Measurements from ENCODE around the gene ASB15.

ASB15 gene

DNA sequence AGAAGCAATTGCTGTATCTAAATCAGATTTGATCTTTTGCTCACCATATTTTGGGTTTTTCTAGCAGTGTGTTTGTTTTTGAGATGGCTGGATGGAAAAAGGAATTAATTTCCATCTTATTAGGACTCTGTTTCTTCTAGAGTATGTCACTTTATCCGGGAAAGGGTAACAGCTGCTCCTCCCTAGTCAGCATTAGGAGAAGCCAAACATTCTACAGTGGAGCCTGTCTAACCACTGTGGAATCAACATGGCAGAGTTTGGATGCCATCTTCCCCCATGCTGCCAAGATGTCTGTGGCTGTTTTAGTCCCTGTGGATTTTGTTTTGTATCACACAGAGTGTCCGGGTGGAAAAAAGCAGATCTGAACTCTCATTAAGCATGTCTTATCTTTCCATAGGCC, 38.0 kb downstream of the ASB15 start:
- no peak for DNase-seq

DNA sequence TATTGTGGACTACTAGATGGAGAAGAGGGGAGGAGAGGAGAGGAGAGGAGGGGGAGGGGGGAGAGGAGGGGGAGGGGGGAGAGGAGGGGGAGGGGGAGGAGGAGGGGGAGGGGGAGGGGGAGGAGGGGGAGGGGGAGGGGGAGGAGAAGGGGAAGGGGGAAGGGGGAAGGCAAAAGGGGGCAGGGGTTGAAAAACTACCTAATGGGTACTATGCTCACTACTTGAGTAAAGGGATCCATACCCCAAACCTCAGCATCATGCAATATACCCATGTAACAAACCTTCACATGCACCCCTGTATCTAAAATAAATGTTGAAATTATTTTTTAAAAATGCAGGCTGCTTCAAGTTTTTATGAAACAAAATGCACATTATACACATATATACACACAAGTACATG, 39.0 kb downstream of the ASB15 start:
- no peak for DNase-seq

DNA sequence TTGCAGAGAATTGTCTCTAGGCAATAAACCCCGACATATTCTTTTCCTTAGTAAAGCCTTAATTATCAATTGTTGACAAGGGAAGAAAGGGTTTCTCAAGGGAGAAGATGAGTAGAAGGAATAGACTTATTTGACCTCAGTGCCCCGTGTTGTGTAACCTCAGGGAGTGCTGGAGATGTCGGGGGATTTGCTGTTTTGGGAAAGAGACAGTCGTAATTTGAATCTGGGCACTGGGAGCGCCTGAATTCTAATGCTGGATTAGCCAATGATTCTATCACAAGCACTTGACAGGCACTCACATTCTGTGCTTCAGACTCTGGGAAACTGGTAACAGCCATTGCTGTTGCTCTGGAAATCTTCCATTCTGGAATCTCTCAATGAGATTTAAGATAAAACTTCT, 40.3 kb downstream of the ASB15 start:
- DNase-seq = no peak

DNA sequence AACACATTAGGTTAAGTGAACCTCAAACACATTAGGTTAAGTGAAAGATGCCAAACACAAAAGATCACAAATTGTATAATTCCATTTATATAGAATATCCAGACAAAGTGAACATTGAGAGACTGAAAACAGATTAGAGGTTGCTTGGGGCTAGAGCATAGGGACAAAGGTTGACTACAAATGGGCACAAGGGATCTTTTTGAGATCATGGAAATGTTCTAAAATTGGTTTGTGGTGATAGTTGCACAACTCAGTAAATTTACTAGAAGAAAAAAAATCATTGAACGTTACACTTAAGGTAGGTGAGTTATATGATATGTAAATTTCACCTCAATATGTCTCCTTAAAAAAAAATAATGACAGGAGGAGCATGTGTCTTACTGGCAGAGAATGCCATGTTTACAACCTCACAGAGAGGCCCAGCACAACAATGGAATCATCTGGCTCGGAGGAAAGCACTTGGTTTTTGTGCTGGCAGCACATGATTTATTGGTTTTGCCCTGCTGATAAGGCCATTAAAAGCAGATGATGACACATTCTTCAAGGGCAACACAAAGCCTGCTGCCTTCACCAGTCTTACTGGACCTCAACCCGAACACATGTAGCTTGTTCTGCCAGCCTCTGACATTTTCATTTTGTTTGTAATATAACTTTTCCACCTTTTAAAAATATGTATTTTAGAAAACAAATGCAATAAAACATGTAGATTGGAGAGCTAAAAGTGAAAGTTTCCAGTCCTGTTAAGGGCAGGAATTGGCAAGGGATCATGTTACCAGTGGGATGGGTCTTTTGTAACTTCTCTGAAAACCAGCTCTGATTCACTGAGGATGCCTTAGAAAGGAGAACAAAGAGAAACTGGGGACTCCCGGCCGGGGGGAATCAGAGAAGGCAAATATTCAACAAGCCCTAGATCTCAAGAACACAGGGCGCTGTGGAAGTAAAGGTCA, 42.1 kb downstream of the ASB15 start:
- peak; percentile 51 for DNase-seq

DNA sequence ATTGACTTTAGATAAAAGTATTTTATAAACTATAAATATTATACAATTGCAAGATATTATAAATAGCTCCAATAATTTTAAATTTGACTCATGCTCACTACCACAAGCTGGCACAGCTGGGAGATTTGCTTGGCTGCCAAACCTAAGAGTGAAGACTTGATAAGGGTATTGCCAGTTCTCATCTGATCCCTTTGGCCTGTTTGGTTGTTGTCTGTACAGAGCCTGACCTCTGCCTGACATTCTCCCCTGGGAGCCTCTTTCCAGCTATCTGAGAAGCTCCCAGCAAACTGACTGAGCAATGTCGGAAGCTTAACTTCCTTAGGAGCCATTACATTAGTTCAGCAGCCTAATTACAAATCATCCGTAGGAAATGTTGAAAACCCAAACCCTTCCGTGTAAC, 43.9 kb downstream of the ASB15 start:
- DNase-seq = no peak

DNA sequence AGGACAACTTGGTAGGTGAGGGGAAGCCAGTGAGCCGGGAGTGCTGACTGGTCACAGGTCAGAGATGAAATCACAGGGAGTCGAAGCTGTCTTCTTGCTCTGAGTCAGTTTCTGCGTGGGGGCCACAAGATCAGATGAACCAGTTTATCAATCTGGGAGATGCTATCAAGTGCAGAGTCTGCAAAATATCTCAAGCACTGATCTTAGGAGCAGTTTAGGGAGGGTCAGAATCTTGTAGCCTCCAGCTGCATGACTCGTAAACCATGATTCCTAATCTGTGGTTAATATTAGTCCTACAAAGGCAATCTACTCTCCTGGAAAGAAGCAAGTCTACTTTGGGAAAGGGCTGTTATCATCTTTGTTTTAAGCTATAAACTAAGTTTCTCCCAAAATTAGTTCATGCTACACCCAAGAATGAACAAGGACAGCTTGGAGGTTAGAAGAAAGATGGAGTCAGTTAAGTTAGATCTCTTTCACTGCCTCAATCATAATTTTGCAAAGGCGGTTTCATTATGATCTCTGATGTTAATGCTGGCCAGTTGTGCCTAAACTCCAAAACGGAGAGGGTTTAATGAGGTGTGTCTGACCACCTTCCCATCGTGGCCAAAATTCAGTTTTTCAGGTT, 45.6 kb downstream of the ASB15 start:
- DNase-seq = no peak

DNA sequence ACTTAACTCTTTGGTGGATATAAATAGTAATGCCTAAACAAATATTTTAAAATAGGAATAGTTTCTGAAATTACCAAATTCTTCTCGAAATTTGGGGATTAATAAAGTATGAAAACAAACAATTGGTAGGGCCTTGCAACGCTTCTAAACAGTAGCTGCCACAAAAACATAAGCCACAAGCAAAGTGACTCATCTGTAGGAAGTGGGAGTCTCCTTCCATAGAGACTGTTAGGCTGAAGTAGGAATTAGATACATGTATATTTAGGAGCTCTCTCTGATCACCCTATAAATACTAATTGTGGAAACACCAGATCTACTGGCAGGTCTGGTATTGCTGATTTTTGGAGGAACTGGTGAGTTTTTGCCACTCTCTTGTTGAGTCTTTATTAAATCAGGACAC, 48.3 kb downstream of the ASB15 start:
- no peak for DNase-seq

DNA sequence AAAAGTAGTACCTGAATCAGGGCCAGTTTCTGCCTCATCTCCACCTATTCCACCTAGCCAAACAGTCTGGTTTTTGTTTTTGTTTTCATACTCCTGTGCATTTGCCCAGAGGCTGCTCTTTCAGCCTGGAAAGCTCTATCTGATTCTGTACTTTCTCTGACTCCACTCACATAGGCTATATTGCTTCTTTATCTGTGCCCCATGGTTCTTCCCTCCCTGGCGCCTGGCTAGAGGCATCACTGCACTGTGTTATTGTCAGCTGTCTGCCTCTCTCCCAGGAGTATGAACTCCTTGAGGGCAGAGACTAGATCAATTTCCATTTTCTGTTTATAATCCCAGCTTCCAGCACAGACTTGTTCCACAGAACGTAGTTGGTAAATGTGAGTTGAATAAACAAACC, 49.0 kb downstream of the ASB15 start:
- no peak for DNase-seq

DNA sequence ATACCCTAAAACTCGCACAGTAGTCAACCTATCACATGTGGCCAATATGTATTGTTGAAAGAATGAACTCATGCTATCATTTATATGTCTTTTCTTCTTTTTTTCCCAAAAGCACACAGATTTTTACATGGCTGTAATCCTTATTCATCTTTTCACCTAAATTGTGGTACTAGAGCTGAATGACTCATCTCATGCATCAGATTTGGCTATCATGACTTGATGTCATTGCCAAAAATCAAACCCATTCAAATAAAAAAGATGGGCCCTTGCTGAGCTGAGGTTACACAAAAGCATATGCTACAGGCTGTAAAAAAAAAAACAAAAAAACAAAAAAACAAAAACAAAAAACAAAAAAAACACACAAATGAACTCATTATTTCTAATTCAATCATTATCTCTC, 50.8 kb downstream of the ASB15 start:
- DNase-seq = no peak

DNA sequence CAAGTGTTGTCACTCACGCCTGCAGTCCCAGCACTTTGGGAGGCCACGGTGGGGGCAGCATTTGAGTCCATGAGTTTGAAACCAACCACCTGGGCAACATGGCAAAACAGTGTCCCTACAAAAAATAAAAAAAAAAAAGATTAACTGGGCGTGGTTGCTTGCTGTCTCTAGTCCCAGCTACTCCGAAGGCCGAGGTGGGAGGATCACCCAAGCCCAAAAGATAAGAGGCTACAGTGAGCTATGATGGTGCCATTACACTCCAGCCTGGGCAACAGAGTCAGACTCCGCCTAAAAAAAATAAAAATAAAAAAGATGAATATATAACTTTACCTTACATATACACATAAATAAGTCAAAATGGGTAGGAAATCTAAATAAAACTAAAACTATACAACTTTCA, 51.5 kb downstream of the ASB15 start:
- DNase-seq = no peak

DNA sequence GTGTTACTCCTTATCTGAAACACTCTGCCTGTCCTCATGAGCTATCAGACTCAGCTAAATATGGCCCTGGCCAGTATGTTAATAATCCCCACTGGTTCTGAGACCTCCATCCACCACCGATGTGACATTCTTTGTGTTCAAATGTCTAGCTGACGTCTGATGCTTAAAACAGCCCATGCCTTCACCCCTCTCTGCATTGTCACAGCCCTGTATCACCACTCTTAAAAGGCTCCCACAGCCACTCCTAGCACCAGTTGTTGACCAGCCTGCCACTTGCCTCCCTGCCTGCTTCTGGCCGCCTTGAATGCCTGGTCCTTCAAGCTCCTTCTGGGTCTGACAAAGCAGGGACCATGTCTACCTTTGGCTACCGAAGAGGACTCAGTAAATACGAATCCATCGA, 54.0 kb downstream of the ASB15 start, which contains the start of gene LMOD2:
TSS of gene LMOD2 (plus strand) at position 253 of the 400 bp plus-strand sequence. CDS start at position 351, 98 bp downstream.
- no peak for DNase-seq

DNA sequence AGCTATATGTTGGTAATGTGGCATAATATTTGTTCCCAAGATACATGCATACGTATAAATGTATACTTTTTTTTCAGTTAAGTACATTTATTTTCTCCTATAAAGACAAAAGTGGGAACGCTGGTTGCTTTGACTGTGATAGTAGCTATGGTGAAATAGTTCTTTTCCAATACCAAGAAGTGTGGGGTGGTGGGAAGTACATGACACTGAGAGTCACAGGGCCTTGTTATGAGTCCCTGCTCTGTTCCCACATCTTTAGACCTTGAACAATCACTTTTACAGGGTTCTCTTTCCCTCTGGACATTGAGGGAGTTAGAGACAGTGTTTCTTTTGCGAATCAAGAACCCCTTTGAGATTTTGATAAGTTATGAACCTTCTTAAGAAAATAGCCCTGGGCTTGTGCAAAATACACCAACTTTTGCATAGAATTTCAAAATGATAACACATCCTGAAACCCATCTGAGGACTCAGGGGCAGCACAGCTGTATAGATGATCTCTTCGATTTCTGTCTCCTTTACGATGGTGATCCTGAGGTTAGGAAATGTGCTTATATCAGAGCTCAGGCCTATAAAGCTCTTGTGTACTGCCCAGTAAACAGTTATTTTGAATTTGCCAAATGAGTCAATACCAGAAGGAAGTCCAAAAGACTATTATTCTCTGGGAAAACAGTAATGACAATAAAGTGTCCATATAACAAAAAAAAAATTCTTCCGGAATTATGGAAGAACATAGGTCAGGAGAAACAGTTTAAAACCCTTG, 55.1 kb downstream of the ASB15 start:
- no peak for DNase-seq

DNA sequence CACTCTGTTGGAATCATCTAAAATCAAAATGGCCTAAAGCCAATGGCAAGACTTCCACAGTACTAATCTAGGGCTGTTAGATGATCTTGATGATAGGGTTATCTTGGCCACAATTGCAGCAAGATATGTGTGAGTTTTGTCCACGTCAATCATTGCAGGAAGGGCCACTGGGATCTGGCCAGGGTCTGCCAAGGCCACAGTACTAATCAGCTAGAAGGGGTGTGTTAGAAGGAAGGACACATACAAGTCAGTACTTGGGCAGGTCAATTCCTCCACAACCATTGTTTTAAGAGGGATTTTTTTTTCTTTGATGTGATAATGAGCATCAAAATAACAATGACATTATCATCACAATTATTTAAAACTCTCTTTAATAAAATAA, 55.7 kb downstream of the ASB15 start:
- no peak for DNase-seq

DNA sequence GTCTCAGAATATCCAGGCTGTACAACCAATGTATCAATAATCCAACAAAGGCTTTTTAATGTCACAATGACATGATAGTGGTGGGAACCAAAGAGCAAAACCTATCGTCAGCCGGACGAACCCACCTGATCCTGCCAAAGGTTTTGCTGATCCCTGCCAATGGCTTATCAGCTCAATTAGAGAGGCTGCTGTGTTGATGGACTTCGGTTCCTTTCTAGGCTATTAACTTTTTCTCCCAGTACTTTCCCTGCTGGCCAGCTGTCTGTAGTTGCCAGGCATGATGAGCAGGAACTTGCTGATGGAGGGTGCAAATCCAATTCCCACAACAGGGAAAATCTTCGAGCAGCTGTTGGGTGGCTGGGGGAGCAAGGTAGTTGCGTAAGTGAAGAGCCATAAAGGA, 56.4 kb downstream of the ASB15 start:
- DNase-seq = no peak

DNA sequence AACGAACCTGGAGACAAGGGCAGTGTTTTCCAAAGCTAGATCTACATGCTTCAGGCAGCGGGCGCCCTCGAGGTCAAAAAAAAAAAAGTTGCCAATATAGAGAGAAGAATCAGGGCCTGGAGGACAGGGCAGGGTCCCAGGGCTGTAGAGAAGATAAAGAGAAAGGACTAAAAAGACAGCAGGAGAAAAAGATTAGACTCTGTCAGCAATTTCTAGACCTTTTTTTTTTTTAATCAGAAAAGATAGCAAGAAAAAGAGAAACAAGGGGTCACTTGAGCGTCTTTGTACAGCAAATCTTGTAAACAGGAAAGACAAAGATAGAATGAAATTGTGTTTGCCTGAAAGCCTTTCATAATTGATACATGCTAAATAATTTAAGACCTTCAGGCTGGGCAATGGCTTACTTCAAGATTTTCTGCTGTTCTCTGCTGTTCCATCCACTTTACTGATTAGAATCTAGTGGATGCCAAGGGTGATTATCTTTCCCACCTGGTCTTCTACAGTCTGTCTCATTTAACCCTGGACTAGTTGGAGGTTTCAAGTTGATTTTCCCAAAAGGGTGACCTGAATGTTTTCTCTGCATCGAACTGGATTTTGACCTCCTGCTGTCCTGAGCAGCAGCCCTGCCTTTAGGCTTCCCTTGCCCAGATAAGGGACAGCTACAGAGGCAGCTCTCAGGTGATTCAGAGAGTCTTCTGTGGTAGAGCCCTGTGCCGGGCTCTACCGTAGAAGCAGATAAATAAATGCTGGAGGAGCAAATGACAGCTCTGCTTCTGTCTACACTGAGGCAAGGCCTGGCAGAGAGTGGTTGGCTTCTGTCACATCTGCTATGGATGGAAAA, 59.1 kb downstream of the ASB15 start:
- no peak for DNase-seq

DNA sequence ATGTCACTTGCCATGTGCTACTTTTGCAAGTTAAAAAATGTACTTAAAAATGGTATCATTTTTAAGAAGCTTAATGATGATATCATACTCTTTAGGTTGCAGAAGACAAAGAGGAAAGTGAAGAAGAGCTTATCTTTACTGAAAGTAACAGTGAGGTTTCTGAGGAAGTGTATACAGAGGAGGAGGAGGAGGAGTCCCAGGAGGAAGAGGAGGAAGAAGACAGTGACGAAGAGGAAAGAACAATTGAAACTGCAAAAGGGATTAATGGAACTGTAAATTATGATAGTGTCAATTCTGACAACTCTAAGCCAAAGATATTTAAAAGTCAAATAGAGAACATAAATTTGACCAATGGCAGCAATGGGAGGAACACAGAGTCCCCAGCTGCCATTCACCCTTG, 60.1 kb downstream of the ASB15 start:
- no peak for DNase-seq

DNA sequence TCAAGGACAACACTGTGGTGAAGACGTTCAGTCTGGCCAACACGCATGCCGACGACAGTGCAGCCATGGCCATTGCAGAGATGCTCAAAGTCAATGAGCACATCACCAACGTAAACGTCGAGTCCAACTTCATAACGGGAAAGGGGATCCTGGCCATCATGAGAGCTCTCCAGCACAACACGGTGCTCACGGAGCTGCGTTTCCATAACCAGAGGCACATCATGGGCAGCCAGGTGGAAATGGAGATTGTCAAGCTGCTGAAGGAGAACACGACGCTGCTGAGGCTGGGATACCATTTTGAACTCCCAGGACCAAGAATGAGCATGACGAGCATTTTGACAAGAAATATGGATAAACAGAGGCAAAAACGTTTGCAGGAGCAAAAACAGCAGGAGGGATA, 60.7 kb downstream of the ASB15 start:
- DNase-seq = no peak

DNA sequence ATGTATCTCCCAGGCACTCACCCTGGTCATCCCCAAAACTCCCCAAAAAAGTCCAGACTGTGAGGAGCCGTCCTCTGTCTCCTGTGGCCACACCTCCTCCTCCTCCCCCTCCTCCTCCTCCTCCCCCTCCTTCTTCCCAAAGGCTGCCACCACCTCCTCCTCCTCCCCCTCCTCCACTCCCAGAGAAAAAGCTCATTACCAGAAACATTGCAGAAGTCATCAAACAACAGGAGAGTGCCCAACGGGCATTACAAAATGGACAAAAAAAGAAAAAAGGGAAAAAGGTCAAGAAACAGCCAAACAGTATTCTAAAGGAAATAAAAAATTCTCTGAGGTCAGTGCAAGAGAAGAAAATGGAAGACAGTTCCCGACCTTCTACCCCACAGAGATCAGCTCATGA, 61.1 kb downstream of the ASB15 start:
- no peak for DNase-seq

DNA sequence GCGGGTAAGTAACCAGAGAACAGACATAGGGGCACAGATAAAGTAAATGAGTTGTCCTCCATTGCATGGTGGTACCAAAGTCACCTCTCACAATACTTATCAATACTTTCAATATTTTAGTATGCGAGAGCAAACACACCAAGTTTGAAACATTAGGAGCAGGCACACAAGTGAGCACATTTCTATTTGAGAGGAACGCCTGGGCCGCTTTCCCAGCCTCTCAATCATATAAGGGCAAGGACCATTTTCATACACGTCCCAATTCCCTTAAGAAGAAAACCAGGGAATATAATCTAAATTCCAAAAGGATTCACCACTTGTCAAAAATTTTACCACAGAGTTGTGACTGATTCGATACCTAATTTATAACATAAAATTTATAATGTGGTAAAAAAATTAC, 61.6 kb downstream of the ASB15 start:
- no peak for DNase-seq

DNA sequence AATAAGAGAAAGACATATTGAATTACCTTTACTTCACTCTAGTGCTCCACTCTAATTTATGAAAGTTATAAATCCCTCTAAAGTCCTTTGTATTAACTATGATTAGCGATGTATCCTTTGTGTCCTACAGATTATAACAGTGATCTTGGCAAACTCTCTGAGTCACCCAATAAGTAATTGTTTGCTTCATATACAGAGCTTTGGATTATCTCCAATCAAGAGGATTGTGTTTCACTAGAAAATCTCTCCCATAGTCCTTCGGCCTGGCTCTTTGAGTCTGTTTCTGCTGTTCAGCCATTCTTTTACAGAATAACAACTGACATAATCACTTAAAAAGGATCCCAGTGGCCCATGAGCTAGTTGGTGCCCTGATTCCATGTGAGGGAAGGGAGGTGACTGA, 63.5 kb downstream of the ASB15 start:
- DNase-seq = no peak

DNA sequence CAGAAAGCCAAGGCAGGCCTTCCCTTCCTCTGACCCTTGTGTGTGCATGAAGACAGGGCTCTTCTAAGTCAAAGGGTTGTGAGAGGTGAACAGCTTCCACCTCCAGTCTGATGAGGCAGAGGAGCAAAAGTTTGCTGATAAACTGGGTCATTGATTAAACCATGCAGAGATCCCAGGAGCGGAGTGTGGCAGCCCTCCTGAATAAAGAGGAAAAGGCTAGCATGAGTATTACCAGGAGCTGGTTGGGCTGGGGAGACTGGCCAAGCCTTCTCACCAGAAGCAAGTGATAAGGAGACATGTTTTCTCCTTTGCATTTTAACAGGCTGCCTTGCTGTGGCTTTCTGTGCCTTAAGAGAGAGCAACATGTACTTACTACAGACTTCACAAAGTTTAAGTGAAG, 64.3 kb downstream of the ASB15 start:
- no peak for DNase-seq

DNA sequence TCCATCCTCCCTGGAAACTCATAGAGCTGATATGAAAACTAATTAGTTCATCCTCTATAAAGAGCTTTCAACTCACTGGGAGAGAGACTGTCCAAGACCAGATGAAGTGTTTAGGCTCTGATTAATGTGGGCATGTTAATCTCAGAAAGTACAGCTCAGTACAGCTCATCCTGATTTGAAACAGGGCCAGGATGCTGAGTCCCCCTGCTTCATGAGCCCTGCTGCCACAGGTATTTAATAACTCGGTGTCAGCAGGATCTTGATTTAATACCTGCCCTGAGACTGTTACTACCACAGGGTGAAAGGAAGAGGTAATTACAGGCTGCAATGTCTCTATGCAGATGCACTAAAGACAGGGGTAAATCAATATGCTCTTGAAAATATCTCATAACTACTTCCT, 64.9 kb downstream of the ASB15 start:
- no peak for DNase-seq

DNA sequence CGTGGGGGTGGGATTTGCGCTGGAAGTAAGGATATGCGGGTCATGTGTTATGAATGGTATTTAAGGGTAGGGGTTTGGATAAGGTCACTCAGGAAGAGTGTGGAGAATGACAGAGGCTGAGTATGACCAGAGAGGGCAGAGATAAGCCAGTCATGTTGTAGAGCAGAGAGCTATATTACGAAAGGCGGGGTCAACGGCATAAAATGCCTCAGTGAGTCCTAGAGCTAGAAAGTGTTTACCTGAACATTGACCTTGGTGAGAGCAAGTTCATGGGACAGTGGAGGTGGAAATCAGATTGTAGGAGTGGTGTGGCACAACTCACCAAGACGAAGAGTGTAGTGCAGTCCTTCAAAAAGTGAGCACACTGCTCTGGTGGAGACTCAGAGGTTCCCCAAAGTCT, 67.9 kb downstream of the ASB15 start:
- DNase-seq = no peak

Data from NCI-H2029 treated with DMSO at 0.1 percent for 48 hours (cell line).